Measurements from ENCODE around the gene TEPSIN.

The TEPSIN gene

GRCh38 chr17:81248649-81249048 is 9.8 kb upstream of the TEPSIN start:
- no peaks in the 10 kb centered on the region for H3K27me3 ChIP-seq (ENCODE audit: control insufficient read depth, insufficient read depth, low read length)
- H3K4me3 ChIP-seq (ENCODE audit: low read depth, low read length): no peak overlapping the region
- no peak overlapping the region for H2AFZ ChIP-seq
- H3K79me2 ChIP-seq: peaks cover 7% of the 10 kb centered on the region
- no peak overlapping the region for H3K4me2 ChIP-seq (ENCODE audit: low read length)
- no peak overlapping the region for H3K27ac ChIP-seq
- H3K4me1 ChIP-seq: no peaks in the 10 kb centered on the region
- H3K9me3 ChIP-seq (ENCODE audit: control insufficient read depth, low read length): no peaks in the 10 kb centered on the region
- H3K9ac ChIP-seq: no peak overlapping the region
- TF ChIP-seq, protein P1, sequence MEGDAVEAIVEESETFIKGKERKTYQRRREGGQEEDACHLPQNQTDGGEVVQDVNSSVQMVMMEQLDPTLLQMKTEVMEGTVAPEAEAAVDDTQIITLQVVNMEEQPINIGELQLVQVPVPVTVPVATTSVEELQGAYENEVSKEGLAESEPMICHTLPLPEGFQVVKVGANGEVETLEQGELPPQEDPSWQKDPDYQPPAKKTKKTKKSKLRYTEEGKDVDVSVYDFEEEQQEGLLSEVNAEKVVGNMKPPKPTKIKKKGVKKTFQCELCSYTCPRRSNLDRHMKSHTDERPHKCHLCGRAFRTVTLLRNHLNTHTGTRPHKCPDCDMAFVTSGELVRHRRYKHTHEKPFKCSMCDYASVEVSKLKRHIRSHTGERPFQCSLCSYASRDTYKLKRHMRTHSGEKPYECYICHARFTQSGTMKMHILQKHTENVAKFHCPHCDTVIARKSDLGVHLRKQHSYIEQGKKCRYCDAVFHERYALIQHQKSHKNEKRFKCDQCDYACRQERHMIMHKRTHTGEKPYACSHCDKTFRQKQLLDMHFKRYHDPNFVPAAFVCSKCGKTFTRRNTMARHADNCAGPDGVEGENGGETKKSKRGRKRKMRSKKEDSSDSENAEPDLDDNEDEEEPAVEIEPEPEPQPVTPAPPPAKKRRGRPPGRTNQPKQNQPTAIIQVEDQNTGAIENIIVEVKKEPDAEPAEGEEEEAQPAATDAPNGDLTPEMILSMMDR (IDR thresholded peaks at IDR 0.05): no peak
- H3K36me3 ChIP-seq (ENCODE audit: control insufficient read depth, insufficient read depth, low read length): no peaks in the 10 kb centered on the region

DNA sequence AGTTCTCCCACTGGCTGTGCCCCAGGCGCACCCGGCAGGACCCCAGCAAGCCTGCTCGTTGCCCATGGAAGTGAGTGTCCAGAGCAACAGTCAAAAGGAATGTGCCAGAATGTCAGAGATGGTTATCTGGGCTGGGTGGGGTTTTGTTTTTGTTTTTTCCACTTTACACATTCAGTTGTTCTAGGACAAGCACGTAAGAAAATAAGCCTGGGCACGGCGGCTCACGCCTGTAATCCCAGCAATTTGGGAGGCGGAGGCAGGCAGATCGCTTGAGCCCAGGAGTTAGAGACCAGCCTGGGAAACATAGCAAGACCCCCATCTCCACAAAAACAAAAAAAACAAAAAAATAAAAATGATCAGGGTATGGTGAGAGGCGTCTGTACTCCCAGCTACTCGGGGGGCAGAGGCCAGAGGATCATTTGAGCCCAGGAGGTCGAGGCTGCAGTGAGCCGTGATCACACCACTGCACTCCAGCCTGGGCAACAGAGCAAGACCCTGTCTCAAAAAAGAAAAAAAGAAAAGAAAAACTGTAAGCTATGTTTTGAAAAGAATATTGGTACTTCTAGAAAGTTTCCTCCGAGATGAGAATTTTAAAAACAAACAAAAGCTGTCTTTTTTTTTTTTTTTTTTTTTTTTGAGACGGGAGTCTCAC is 8.6 kb upstream of the TEPSIN start:
- TF ChIP-seq, protein P1 (IDR thresholded peaks at IDR 0.05): no peak
- no peak overlapping the region for H3K4me2 ChIP-seq (ENCODE audit: low read length)
- no peaks in the 10 kb centered on the region for H3K36me3 ChIP-seq (ENCODE audit: control insufficient read depth, insufficient read depth, low read length)
- peaks cover 6% of the 10 kb centered on the region for H3K79me2 ChIP-seq
- no peaks in the 10 kb centered on the region for H3K9me3 ChIP-seq (ENCODE audit: control insufficient read depth, low read length)
- H3K9ac ChIP-seq: no peak overlapping the region
- H2AFZ ChIP-seq: no peak overlapping the region
- H3K27me3 ChIP-seq (ENCODE audit: control insufficient read depth, insufficient read depth, low read length): no peaks in the 10 kb centered on the region
- H3K27ac ChIP-seq: no peak overlapping the region
- H3K4me1 ChIP-seq: no peaks in the 10 kb centered on the region
- no peak overlapping the region for H3K4me3 ChIP-seq (ENCODE audit: low read depth, low read length)

GRCh38 chr17:81246679-81247338 is 8.0 kb upstream of the TEPSIN start:
- H3K27me3 ChIP-seq (ENCODE audit: control insufficient read depth, insufficient read depth, low read length): no peaks in the 10 kb centered on the region

DNA sequence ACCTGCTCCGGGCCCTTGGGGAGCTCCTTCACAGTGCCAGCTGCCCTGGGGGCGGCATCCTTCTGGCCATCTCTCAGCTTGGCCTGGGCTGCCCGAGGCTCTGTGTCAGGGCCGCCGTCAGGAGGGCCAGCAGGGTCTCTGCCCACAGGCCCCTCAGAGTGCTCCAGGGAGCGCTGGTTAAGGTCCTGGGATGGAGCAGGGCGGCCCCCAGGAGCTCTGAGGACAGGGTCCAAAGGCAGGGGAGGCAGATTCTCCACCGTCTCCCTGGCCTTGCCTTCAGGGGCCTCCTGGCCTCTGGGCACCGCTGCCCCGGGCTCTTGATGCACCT is 7.5 kb upstream of the TEPSIN start:
- Histone ChIP-seq H3K27ac (no peak overlapping the region), H3K27me3 (ENCODE audit: control insufficient read depth, insufficient read depth, low read length) (no peaks in the 10 kb centered on the region), H3K4me2 (ENCODE audit: low read length) (no peak overlapping the region), H2AFZ (no peak overlapping the region), H3K36me3 (ENCODE audit: control insufficient read depth, insufficient read depth, low read length) (no peaks in the 10 kb centered on the region), H3K4me1 (no peaks in the 10 kb centered on the region), H3K4me3 (ENCODE audit: low read depth, low read length) (no peak overlapping the region), H3K9me3 (ENCODE audit: control insufficient read depth, low read length) (no peaks in the 10 kb centered on the region), H3K79me2 (peaks cover 4% of the 10 kb centered on the region), H3K9ac (no peak overlapping the region)
- TF ChIP-seq, protein P1 (IDR thresholded peaks at IDR 0.05): no peak

More at GRCh38 chr17:81246679-81247338, 8.0 kb upstream of the TEPSIN start:
- Histone ChIP-seq H3K27ac (no peak overlapping the region), H3K9me3 (ENCODE audit: control insufficient read depth, low read length) (no peaks in the 10 kb centered on the region), H2AFZ (no peak overlapping the region), H3K4me3 (ENCODE audit: low read depth, low read length) (no peak overlapping the region), H3K79me2 (peaks cover 4% of the 10 kb centered on the region), H3K4me2 (ENCODE audit: low read length) (no peak overlapping the region), H3K9ac (no peak overlapping the region), H3K4me1 (no peaks in the 10 kb centered on the region), H3K36me3 (ENCODE audit: control insufficient read depth, insufficient read depth, low read length) (no peaks in the 10 kb centered on the region)
- TF ChIP-seq, protein P1 (IDR thresholded peaks at IDR 0.05): no peak

All from parathyroid adenoma (tissue), 2 donors.